GM18498 (cell line): ENCODE data around the gene GUCA2A.
"Not testable (repeated sequence)": the region's sequence is repeated elsewhere in the genome, so short reads cannot be mapped to it uniquely, and the experiment has no call there.

ENCODE experiments used
- ATAC-seq: cut with Tn5 transposase; IDR thresholded peaks from one replicate; pipeline ENCODE4 v1.9.1; 2021; ENCODE audit warnings: mild to moderate bottlenecking, moderate library complexity; ENCODE audit not compliant: unreplicated experiment

Gene GUCA2A, protein sequence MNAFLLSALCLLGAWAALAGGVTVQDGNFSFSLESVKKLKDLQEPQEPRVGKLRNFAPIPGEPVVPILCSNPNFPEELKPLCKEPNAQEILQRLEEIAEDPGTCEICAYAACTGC

DNA sequence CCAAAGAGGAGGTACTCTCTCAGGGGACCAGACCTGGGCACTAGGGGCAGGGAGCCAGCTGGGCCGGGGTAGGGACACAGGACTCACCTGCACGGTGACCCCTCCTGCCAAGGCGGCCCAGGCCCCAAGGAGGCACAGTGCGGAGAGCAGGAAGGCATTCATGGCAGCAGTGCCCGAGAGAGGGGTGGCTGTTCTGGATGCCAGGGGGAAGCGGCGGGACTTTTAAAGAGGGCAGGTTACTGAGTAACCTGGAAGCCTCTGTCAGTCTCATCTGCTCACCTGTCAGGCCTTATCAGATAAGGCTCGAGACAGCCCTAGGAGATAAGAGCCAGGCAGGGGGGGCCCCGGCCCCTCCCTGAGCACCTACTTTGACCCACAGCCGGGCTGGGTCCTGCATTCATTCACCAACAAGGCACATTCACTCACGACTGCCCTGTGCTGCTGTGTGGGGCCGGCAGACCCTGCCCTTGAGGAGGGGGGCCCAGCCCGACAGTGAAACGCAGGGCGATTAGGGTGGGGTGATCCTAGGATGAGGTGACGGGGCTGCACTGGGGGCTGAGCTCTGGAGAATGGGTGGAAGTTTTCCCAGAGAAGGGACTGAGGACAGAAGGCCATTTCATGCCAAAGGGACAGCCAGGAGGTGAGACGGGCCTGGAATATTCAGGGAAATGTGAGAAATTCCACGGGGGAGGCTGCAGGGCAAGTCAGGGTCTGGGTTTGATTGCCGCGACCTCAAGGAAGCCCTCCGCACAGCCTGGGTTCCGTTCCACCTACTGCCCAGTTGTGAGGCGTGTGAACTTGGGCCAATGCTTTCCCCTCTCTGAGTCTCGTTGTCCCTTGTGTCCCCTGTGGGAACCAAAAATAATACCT, at the start of gene GUCA2A:
Gene GUCA2A (minus strand): TSS at position 195 of the 870 bp plus-strand sequence. CDS start 33 bp downstream, at position 162.
- no peak for ATAC-seq

DNA sequence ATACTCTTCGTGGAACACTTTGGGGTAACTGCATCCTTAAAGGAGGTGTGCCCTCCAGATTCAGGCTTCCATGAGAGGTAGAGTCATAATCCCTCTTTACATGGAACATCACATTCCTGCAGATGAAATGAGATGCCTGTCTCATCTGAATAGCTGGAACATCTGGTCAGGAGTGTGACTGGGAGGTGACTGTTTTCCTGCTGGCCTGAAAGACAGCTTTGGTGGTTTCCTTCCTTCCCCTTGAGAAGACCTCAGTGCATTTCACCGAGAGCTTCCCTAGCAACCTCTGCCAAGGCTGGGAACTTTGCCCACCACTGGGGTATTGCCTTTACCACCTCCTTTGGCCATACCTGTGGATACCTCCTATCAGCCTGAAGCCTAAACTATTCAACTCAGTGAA, 46.7 kb upstream of the GUCA2A start:
- ATAC-seq: no peak

DNA sequence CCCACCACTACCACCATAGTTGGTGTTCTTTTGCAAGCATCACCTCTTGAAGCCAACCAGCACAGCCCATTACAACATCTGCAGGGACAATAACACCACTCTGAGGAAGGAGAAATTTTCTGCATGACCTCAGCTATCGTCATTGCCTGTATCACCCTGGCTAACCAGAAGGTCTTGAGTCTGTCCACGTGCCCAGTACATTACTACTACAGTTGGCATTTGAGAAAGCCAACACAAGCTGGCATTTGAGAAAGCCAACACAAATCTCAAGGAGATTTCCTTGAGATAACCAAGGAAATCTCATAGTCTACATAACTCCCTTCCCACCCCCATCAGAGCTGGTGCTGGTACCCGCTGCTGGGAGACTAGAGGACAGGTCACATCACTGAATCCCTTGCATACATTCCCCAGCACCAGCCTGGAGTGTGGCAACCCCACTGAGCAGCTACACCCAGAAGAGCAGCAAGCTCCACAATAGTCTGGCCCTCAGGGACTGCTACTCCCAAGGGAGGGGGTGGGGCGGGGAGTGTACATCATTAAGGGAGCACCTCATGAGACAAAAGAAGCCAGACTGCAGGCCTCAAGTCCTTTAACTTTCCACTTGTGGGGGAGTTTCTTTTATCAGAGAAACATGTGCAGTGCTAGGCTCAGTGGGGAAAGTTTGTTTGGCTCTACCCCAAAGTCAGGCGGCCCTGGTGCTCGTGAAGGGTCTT, 46.0 kb upstream of the GUCA2A start:
- no peak for ATAC-seq

DNA sequence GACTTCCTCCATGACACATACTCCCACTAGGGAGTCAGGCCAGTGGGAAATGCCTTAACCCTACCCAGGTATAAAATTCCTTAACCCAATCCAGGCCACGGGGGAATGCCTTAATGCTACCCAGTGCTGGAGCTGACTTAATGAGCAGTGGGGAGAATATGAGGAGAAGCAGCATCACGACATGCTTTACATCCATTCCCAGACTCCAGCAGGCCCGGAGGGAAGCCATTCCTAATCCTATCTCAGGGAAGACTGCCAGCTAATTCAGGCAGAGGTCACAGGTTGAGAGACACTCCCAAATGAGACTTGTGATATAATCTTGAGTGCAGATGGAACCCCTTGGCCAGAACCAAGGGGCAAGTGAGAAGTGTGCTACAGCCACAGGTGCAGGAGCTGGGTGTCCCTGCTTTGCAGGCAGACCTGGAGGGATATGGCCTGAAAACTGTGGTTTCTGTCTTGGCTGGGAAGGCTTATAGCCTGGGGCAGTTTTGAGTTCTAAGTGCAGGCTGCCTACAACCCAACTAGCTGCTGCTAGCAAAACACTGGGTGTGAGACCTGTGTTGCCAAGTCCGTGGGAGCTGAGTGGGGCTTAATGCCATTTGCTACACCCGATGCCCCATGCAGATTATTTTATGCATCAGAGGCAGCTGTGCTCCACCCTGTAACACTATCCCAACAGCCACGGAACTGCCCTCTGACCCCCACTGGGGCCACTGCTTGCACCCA, 45.1 kb upstream of the GUCA2A start:
- no peak for ATAC-seq

DNA sequence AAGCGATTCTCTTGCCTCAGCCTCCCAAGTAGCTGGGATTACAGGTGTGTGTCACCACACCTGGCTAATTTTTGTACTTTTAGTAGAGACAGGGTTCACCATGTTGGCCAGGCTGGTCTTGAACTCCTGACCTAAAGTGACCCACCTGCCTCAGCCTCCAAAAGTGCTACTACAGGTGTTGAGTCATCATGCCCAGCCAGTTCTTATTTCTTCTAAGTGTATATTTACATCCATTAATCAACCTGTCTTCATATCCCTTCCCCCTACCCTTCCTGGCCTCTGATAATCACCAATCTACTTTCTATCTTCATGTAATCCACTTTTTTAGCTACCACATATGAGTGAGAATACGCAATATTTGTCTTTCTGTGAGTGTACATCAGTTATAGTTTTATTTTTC, 42.4 kb upstream of the GUCA2A start:
- not testable (repeated sequence) for ATAC-seq

DNA sequence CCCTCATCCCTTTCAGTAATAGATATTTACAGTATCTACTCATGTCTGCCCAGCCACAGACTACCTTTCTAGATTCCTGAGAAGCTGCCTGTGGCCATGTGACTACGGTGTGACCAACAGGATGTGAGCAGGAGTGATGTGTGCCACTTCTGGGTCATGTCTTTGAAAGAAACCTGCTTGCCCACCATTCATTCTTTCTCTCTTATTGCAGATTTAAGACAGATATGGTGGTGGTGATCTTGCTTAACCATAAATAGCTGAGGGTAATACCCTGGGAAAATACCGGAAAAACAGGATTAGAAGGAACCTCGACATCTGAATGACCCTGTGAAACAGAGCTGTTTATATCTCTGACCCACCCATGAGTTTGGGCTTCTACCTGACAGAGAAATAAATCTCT, 41.6 kb upstream of the GUCA2A start:
- ATAC-seq: no peak

DNA sequence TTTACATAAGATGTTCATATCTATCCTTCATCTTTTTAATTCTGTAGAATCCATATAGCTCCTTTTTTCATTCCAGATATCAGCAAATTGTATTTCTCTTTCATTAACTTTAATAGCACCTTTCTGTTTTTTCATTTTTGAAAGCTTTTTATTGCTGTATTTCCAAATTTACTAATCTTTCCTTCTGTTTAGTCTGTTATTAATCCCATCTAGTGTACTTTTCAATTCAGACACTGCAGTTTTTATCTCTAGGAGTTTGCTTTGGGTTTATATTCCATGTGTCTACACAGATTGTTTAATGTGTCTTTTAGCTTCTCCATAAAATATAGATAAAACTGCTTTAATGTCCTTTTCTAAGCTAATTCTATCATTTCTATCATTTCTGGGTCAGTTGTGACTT, 37.4 kb upstream of the GUCA2A start:
- no peak for ATAC-seq

DNA sequence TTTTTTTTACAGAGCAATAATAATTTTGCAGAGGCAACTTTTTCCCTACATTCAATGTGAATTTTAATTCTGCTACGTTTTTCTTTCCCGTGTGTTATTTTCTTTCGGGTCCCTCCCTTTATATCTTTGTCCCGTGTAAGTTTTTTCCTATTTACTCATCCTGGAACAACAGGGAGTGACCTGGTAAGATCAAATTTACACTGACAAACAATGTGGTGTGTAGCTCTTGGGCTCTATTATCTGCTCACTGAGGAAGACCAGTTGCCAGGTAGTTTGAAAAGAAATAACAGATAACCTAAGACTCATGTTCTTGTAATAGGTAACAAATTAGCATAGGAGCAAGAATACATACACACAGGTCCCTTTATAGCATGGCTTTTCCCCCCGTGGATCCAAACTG, 33.7 kb upstream of the GUCA2A start:
- ATAC-seq: no peak

DNA sequence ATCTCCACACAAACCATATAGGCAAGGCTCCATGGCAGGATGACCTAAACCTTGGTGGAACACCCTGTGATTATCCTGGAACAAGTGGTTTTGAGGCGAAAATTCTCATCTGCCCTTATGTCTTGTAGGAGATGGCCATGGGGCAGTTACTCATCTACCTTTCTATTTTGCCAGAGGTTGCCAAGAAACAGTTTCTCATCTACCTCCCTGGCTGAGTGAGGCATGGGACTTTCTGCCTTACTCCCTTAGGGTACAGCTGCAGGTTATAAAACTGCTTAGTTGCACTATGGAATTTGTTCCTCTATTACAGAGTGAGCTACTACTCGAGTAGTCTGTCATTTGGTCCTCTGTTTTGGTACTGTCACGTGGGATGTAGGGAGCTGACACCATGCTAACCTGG, 31.3 kb upstream of the GUCA2A start:
- no peak for ATAC-seq

DNA sequence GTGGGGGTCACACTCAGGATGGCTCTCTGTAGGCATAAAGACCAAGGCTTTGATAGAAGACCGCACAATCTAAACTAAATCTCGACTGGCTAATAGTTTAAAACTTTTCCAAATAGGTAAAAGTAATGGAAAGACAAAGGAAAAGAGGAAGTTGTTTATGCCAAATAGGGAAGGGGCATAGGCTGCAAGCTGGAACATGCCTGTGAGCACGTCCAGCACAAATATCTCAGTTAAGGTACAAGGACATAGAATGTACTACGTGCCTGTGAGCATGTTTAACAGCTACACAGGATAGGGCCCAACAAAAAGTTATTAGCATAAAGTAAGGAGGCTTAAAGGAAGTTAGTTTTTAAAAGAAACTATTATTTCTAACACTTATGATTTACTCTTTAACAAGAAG, 27.6 kb upstream of the GUCA2A start:
- no peak for ATAC-seq

DNA sequence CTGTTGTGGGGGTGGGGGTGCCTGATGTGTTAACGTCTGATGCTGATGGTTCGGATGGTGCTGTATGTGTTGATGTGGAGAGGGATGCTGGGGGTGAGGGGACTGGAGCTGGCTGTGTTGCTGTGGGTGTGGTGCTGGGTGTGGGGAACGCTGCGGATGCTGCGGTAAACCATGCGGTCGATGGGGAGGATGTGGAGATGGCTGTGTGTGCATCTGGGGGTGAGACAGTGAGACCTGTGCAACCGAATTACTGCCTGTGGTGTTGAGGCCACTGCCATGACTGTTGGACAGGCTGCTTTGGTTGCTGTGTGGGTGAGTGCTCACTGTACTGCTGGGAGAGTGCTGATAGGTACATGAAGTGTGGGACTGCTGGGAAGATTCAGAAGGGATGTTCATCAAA, 26.8 kb upstream of the GUCA2A start:
- no peak for ATAC-seq

DNA sequence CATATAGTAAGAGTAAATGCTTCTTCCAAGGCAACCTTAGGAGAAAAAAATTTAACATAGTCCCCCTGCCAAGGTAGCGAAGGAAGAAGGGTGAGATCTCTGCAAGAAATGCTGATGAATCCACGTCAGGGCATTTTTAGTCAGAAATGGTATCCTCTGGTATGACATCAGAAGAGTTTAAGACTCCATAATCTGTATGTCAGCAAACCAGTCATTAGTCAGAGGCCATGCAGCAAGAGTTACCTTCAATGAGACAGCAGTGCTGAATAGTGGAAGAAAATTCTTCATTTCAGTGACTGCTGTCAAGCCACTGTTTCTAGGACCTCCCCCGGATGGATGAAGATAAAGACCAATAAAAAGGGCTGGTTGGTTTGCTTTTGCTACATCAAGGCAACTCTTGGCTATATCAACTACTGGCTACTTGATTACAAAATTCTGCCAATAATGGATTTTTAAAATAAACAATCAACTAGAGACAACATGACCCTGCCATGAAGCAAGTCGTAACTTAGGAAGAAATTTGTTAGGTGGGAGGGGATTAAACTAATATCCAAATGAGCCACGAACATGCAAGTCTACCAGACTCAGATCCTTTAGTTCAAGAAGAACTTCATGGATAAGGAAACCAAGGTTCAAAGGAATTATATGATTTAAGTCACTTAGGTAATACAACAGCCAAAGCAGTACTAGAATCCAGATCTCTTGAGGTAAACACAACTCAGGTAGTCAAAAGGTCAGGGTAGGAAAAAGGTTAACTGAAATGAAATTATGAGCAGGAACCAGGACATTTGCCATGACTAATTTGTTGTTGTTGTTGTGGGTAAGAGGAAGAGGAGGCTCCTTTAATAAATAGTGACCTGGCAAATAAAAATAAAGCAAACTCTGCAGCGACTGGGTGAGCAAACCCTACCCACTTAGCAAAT, 25.6 kb upstream of the GUCA2A start:
- ATAC-seq: no peak

DNA sequence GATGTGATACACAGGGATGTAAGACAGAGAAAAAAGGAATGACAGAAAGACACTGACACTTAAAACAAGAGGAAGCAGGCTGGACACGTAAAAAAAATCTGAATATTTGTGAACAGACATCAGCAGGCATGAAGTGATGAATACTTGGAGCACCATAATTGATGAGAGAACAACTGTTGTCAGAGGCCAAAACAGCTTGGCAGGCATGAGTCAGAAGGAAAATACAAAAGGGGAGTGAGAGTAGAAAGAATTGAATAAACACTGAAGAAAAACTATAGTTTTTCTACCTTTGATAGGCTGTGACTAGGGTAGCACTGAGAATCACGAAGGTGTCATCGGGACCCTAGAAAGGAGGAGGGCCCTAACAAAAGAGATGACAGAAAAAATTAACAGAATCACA, 21.6 kb upstream of the GUCA2A start:
- ATAC-seq: no peak

DNA sequence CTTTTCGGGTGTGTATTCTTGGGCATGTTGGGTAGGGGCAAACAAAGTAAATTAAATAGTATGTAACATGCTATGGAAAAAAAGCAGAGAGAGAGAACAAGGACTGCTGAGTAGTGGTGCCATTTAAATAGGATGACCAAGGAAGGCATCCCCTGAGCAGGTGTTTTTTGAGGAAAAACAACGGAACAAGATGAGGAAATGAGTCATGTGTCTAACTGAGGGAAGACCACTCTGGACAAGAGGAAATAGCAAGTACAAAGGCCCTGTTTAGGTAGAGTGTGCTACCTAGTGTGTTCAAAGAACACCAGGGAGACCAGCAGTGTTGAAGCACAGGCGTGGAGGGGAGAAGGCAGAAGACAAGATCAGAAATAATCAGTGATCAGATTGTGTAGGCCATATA, 20.1 kb upstream of the GUCA2A start:
- ATAC-seq: no peak

DNA sequence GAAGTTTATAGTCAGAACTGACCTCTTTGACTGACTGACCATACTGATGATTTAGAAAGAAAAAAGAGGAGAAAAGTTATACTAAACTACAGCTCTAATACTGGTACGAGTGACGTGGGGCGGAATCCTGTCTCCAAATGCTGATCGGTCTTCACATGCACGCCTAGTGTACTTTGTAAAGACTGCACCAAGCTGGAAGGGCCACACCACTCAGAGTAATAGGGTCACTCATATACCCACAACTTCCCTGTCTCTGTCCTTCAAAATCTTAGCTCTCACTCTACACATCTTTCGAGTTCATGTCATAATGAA, 19.4 kb upstream of the GUCA2A start:
- no peak for ATAC-seq

DNA sequence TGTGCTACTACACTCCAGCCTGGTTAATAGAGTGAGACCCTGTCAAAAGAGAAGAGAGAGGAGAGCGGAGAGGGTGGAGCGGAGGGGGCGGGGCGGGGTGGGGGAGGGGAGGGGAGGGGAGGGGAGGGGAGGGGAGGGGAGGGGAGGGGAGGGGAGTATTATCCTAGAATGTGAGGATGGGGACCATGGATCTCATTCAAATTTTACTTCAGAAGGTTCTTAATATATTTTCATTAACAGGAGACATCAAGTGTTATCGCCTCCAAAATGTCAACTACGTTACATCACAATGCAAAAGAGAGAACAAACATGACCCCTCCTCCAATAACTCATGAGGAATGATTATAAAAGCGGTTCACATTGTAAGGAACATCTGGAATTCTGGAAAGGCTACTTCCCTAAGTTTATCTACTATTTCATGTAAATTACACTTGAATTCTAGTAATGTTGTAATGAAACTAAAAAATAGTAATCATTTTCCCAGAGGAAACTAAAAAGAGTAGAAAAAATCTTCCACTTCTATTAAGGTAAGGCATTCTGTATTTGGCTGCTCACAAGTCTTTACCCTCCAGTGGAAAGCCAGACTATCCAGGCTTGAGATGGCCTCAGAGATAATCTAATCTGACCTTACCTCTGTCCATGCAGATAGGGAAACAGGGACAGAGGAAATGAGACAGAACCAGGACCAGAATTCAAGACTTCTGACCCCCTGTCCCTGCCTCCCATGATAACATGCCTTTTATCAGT, 18.8 kb upstream of the GUCA2A start:
- ATAC-seq: no peak

DNA sequence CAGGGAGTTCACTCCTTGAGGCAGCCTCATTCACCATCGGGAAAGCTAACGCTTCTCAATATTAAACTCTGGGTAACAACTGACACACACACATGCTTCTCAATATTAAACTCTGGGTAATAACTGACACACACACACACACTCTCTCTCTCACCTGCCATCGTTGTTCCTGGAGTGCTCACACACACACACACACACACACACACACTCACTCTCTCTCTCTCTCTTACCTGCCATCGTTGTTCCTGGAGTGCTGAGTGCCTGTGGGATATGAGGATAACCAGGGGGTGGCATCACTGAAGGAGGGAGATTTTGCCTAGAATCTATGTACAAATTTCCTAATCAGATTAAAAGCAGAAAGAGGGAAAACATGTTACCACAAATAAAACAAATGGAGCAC, 17.1 kb upstream of the GUCA2A start:
- ATAC-seq: no peak

DNA sequence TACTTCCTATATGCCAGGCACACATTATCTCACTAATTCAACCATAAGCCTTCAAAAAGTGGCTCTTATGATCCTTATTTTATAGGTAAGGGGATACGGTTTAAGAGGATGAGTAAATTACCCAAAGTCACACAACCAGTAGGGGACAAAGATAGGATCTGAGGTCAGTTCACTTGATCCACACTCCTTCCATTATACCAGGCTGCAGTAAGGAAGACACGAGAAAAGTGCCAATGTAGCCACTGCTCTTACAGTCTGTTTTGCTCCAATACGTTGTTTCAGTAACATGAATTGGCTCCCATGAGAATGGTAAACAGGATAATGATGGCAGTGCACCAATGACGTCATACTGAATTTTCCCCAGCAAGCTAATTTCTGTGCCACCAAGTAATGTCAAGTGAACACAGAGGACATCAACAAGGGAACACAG, 15.4 kb upstream of the GUCA2A start:
- no peak for ATAC-seq

DNA sequence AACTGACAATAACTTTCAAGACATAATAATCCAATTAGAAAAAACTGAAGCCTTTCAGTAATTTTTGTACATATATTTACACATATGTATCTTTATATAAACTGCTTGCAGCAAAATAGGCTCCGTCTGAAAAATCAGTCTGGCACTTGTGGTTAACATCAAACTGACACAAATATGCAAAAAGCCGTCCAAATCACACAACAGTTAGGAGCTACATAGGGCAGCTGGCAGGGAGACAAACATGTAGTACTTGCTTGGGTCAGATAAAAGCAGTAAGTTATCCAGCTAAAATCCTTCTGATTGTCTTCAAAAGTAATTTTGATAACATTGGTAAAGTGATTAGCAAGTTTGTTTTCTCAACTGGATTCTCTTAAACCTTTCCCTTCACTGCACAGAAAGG, 14.7 kb upstream of the GUCA2A start:
- no peak for ATAC-seq

DNA sequence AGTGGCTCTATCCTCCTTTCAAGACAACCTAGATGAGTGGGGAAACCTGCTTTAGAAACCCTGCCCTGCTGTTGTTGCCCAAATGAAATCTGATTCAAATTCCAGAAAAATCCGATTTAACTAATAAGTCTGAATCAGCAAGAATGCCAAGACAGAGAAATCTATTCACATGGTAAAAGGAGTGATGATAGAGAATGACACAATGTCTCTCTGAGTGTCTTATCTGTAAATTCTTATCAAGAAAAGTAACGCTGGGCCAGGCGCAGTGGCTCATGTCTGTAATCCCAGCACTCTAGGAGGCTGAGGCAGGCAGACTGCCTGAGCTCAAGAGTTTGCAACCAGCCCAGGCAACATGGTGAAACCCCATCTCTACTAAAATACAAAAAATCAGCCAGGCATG, 13.7 kb upstream of the GUCA2A start:
- ATAC-seq: no peak
